Left ventricle myocardium inferior (tissue), 1 donor: ENCODE measurements around the gene GLT8D2. TPM values are rescaled to one million over a fixed set of nuclear protein-coding genes. Genes with fewer than 3 reads are reported as not detected.

Experiments
- DNase-seq: peaks from one replicate; pipeline ENCODE4 v3.0.0-alpha.2; 2020
- H3K27ac ChIP-seq: fragments of 200-600 bp; replicated peaks from 2 replicates; pipeline ENCODE4 v1.8.0; 2021
- H3K27me3 ChIP-seq: fragments of 200-600 bp; 2 replicates; pipeline ENCODE4 v1.8.0; 2021; ENCODE audit warnings: low read depth
- H3K36me3 ChIP-seq: fragments of 200-600 bp; 2 replicates; pipeline ENCODE4 v1.8.0; 2021
- H3K4me1 ChIP-seq: fragments of 200-600 bp; 2 replicates; pipeline ENCODE4 v1.8.0; 2021
- H3K4me3 ChIP-seq: fragments of 200-600 bp; 2 replicates; pipeline ENCODE4 v1.8.0; 2021; ENCODE audit warnings: mild to moderate bottlenecking, moderate library complexity
- H3K9me3 ChIP-seq: fragments of 200-600 bp; replicated peaks from 2 replicates; pipeline ENCODE4 v1.8.0; 2021
- intact Hi-C: fragments of 100-400 bp; cut with micrococcal nuclease; formaldehyde crosslinking; loops from one replicate; pipeline ENCODE4 v1.11.0; 2022
- total RNA-seq: library from RNA; stranded (reverse); fragmentation: NEBNext Ultra II Directional; extraction: Animal tissue kit (Norgen Biotek cat#: 25700); gene quantifications from one replicate; pipeline ENCODE4 v1.2.1, GENCODE V29; 2021
- TF ChIP-seq, protein P1 (sequence below): fragments of 200-600 bp; IDR thresholded peaks from 2 replicates; pipeline ENCODE4 v1.8.0; 2021; ENCODE audit warnings: antibody characterized with exemption, mild to moderate bottlenecking, borderline replicate concordance
- donor health status: DM: no; HTN: yes; CAD: no; lungs with severe emphysema.

Gene GLT8D2
- total RNA-seq, 1 donor from 2014 or later, result 11.7 TPM

- no peaks in the 10 kb centered on the region for H3K27me3 ChIP-seq
- no peak for DNase-seq
- peak overlapping the region; percentile 96 for H3K27ac ChIP-seq
- peak overlapping the region; percentile 84 for H3K4me3 ChIP-seq
- intact Hi-C loops, result no loop called here
- H3K36me3 ChIP-seq, result peaks cover 34% of the 10 kb centered on the region
- TF ChIP-seq, protein P1, sequence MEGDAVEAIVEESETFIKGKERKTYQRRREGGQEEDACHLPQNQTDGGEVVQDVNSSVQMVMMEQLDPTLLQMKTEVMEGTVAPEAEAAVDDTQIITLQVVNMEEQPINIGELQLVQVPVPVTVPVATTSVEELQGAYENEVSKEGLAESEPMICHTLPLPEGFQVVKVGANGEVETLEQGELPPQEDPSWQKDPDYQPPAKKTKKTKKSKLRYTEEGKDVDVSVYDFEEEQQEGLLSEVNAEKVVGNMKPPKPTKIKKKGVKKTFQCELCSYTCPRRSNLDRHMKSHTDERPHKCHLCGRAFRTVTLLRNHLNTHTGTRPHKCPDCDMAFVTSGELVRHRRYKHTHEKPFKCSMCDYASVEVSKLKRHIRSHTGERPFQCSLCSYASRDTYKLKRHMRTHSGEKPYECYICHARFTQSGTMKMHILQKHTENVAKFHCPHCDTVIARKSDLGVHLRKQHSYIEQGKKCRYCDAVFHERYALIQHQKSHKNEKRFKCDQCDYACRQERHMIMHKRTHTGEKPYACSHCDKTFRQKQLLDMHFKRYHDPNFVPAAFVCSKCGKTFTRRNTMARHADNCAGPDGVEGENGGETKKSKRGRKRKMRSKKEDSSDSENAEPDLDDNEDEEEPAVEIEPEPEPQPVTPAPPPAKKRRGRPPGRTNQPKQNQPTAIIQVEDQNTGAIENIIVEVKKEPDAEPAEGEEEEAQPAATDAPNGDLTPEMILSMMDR, result no peak
- no peaks in the 10 kb centered on the region for H3K9me3 ChIP-seq
- peaks cover 45% of the 10 kb centered on the region for H3K4me1 ChIP-seq
Observed at GRCh38 chr12:103955811-103956508, 94.0 kb downstream of the GLT8D2 start.

DNA sequence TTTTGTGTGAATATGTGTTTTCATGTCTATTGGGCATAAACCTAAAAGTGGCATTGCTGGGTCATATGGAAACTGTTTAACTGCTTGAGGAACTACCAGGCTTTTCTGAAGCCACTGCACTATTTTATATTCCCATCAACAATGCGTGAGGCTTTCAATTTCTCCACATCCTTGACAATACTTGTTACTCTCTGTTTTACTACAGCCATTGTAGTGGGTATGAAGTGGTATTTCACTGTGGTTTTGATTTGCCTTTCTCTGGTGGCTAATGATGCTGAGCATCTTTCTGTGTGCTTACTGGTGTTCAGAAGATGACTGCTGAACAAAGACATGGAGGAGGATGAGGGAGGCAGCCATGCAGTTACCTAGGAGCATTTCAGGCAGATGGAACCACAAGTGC lies 97.5 kb downstream of the GLT8D2 start:
- H3K9me3 ChIP-seq, result no peaks in the 10 kb centered on the region
- H3K27me3 ChIP-seq, result no peaks in the 10 kb centered on the region
- H3K4me3 ChIP-seq, result no peak overlapping the region
- no peak overlapping the region for H3K27ac ChIP-seq
- intact Hi-C loops, result no loop called here
- DNase-seq, result no peak
- TF ChIP-seq, protein P1, result no peak
- peaks cover 37% of the 10 kb centered on the region for H3K4me1 ChIP-seq
- H3K36me3 ChIP-seq, result peaks cover 69% of the 10 kb centered on the region

DNA sequence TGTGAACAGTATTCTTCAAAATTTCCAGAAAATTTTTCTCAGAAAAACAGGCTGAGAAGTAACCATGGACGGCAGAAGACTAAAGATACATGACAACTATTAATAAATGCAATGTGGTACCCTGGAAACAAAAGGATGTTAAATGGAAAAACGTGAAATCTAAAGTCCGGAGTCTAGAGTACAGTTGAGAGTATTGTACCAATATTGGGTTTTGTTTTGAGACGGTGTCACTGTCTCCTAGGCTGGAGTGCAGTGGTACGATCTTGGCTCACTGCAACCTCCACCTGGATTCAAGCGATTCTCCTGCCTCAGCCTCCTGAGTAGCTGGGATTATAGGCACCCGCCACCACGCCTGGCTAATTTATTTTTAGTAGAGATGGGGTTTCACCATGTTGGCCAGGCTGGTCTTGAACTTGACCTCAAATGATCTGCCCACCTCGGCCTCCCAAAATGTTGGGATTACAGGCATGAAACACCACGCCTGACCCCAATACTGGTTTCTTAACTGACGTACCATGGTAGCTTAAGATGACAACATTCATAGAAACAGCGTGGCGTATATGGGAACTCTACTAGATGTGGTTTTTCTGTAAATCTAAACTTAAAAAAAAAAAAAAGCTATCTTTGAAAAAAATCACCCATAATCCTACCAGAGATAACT lies 101.1 kb downstream of the GLT8D2 start:
- intact Hi-C loops, result no loop called here
- H3K27ac ChIP-seq, result no peak overlapping the region
- no peak overlapping the region for H3K4me3 ChIP-seq
- TF ChIP-seq, protein P1, result no peak
- no peaks in the 10 kb centered on the region for H3K27me3 ChIP-seq
- peaks cover 4% of the 10 kb centered on the region for H3K4me1 ChIP-seq
- H3K36me3 ChIP-seq, result peaks cover 100% of the 10 kb centered on the region
- H3K9me3 ChIP-seq, result no peaks in the 10 kb centered on the region
- DNase-seq, result no peak

DNA sequence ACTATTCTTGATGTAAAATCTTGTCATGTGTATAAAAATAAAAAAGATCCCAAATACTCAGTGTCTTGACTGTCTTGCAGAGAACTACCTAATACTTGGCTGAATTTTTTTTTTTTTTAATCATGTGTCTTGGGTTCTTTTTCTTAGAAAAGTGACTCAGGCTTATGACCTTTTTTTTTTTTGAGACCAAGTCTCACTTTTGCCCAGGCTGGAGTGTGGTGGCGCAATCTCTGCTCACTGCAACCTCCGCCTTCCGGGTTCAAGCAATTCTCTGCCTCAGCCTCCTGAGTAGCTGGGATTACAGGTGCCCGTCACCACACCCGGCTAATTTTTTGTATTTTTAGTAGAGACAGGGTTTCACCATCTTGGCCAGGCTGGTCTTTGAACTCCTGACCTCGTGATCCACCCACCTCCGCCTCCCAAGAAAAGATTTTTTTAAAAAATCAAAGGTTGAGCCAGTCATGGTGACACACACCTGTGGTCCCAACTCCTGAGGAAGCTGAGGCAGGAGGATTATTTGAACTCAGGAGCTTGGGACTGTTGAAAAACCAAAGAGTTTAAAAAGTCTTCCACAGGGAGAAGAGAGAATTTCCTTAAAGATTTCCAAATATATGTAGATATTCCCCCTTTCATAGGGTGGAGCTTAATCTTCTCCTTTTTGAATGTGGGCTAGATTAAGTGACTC lies 102.0 kb downstream of the GLT8D2 start:
- intact Hi-C loops, result no loop called here
- no peaks in the 10 kb centered on the region for H3K4me1 ChIP-seq
- H3K27ac ChIP-seq, result no peak overlapping the region
- H3K27me3 ChIP-seq, result no peaks in the 10 kb centered on the region
- H3K9me3 ChIP-seq, result no peaks in the 10 kb centered on the region
- no peak for DNase-seq
- H3K36me3 ChIP-seq, result peaks cover 100% of the 10 kb centered on the region
- TF ChIP-seq, protein P1, result no peak
- H3K4me3 ChIP-seq, result no peak overlapping the region

- no peak overlapping the region for H3K27ac ChIP-seq
- TF ChIP-seq, protein P1, result no peak
- no peaks in the 10 kb centered on the region for H3K9me3 ChIP-seq
- H3K4me1 ChIP-seq, result no peaks in the 10 kb centered on the region
- peaks cover 100% of the 10 kb centered on the region for H3K36me3 ChIP-seq
- H3K4me3 ChIP-seq, result no peak overlapping the region
- DNase-seq, result no peak
- intact Hi-C loops, result loop anchor here (5.0 kb wide), 1 partner anchor 37 kb away; no protein-coding TSS in a partner anchor
- H3K27me3 ChIP-seq, result no peaks in the 10 kb centered on the region
Observed at GRCh38 chr12:103944964-103945363, 105.0 kb downstream of the GLT8D2 start.

Other genes with a start within 250 kb of the GLT8D2 start
- gene NT5DC3, start 209.0 kb downstream of the GLT8D2 start, total RNA-seq, result 3.1 TPM
- gene HSP90B1, start 119.8 kb downstream of the GLT8D2 start, total RNA-seq, result 348 TPM
- gene TDG, start 84.3 kb downstream of the GLT8D2 start, total RNA-seq, result 11.3 TPM
- 9.2 TPM for gene HCFC2, start 14.3 kb upstream of the GLT8D2 start, total RNA-seq
- 34.5 TPM for gene NFYB, start 88.0 kb upstream of the GLT8D2 start, total RNA-seq
- 98.0 TPM for gene TXNRD1, start 165.6 kb upstream of the GLT8D2 start, total RNA-seq